Panc1 (cell line): ENCODE results near the gene AIMP2. TPM values are rescaled to one million over a fixed set of nuclear protein-coding genes. Genes with fewer than 3 reads are reported as not detected.
A peak's percentile ranks its signal among the peaks of the same experiment; 100 is the strongest.

Experiments used
- ATAC-seq: fragments of 200-7000 bp; cut with Tn5 transposase; 2 replicates; pipeline ENCODE4 v1.9.1; 2020; ENCODE audit warnings: mild to moderate bottlenecking, moderate library complexity
- BruUV-seq: library from RNA; stranded (reverse); fragments of 400-500 nt; replicated peaks from 2 replicates; lab custom pipeline; 2021; lab: Mats Ljungman, UMichigan
- CTCF ChIA-PET: fragments of 300-600 bp; sonication (Branson Sonifier 250); formaldehyde crosslinking; loops from one replicate; lab custom pipeline; 2022; ENCODE audit warnings: antibody characterized with exemption; lab: Charles Lee
- POLR2A ChIA-PET: fragments of 300-600 bp; sonication (Branson Sonifier 250); formaldehyde crosslinking; loops from one replicate; lab custom pipeline; 2022; ENCODE audit warnings: antibody characterized with exemption; lab: Charles Lee
- DNase-seq: peaks from one replicate; pipeline ENCODE4 v3.0.0-alpha.2; 2010; ENCODE audit warnings: low read depth, low spot score
- H3K27ac ChIP-seq: 2 replicates; pipeline ENCODE4 v1.5.1; 2011; ENCODE audit warnings: mild to moderate bottlenecking, low read length, inconsistent platforms
- H3K27me3 ChIP-seq: fragments of 200-500 bp; sonication (Bioruptor generic); 2 replicates; pipeline ENCODE4 v1.6.0; 2014; ENCODE audit warnings: low read length, inconsistent platforms; ENCODE audit not compliant: control insufficient read depth, insufficient read depth
- H3K36me3 ChIP-seq: fragments of 200-500 bp; sonication (Bioruptor generic); 2 replicates; pipeline ENCODE4 v1.5.1; 2014; ENCODE audit warnings: inconsistent platforms, mild to moderate bottlenecking, low read length, moderate library complexity; ENCODE audit not compliant: control insufficient read depth, insufficient read depth
- H3K4me1 ChIP-seq: 2 replicates; pipeline ENCODE4 v1.5.1; 2011; ENCODE audit warnings: inconsistent platforms, mild to moderate bottlenecking, low read length, moderate library complexity; ENCODE audit not compliant: control insufficient read depth, insufficient read depth
- H3K4me3 ChIP-seq, 2 experiments: 2 replicates each; pipeline ENCODE4 v1.5.1; 2011 to 2012; ENCODE audit warnings: low read depth in 2 of 2, low read length in 2 of 2, mild to moderate bottlenecking in 2 of 2, inconsistent platforms in 1 of 2, moderate library complexity in 1 of 2
- H3K9me3 ChIP-seq: fragments of 200-500 bp; sonication (Bioruptor generic); 2 replicates; pipeline ENCODE4 v1.5.1; 2014; ENCODE audit warnings: low read depth, mild to moderate bottlenecking, inconsistent platforms, low read length, moderate library complexity; ENCODE audit not compliant: control insufficient read depth, insufficient read depth
- CTCF ChIP-seq: fragments of 450-650 bp; IDR thresholded peaks from 2 replicates; pipeline ENCODE4 v1.5.1; 2017; ENCODE audit warnings: mild to moderate bottlenecking
- POLR2AphosphoS5 ChIP-seq: IDR thresholded peaks from 2 replicates; pipeline ENCODE4 v1.6.1; 2012; ENCODE audit warnings: mild to moderate bottlenecking, low read depth, low read length, moderate library complexity
- REST ChIP-seq, 2 experiments: IDR thresholded peaks; 2 replicates each; pipeline ENCODE4 v1.6.1; 2011 to 2012; ENCODE audit warnings: low read depth in 2 of 2, control low read depth in 1 of 2, low read length in 1 of 2, mild to moderate bottlenecking in 1 of 2, moderate library complexity in 1 of 2; ENCODE audit not compliant: insufficient read depth in 1 of 2
- SIN3A ChIP-seq: IDR thresholded peaks from 2 replicates; pipeline ENCODE4 v1.6.1; 2012; ENCODE audit warnings: low read depth, mild to moderate bottlenecking, low read length, moderate library complexity, borderline replicate concordance; ENCODE audit not compliant: insufficient read depth
- TCF7L2 ChIP-seq: IDR thresholded peaks from 2 replicates; pipeline ENCODE4 v1.6.1; 2011; ENCODE audit warnings: mild to moderate bottlenecking, low read depth, low read length, inconsistent platforms
- in situ Hi-C: cut with HindIII; loops from 2 replicates; pipeline ENCODE4 v1.10.0; 2016; ENCODE audit warnings: low sequenced_read_pairs, low pct_unique_long_range_greater_than_20kb
- intact Hi-C: fragments of 100-400 bp; cut with micrococcal nuclease; formaldehyde crosslinking; loops from one replicate; pipeline ENCODE4 v1.10.0; 2022; ENCODE audit not compliant: unreplicated experiment
- total RNA-seq: library from RNA; stranded (reverse); gene quantifications from one replicate; pipeline ENCODE4 v1.2.1, GENCODE V29; 2021; ENCODE audit not compliant: unreplicated experiment

The AIMP2 gene
- total RNA-seq, 1 experiment from 2014 or later, result 126 TPM

- ATAC-seq (no peak), DNase-seq (no peak)
- Histone ChIP-seq H3K4me3 (no peak overlapping the region), H3K27me3 (no peaks in the 10 kb centered on the region), H3K27ac (0 out of 2 replicates have a peak overlapping the region, but pooled peaks have one; percentile 7), H3K4me1 (peaks cover 29% of the 10 kb centered on the region; the same call in 1 of the 2 replicates), H3K9me3 (no peaks in the 10 kb centered on the region), H3K36me3 (peaks cover 12% of the 10 kb centered on the region)
- in situ Hi-C loops (no loop called here), intact Hi-C loops (no loop called here)
- TSS peak; percentile 73 for BruUV-seq
- TF ChIP-seq TCF7L2, result no peak
- TF ChIP-seq REST (IDR thresholded peaks at IDR 0.05; ENCODE audit: insufficient read depth in 1 of 2, low read depth in 2 of 2, low read length in 1 of 2), result no peak
- TF ChIP-seq CTCF, result no peak
- TF ChIP-seq SIN3A, result no peak
- ChIA-PET POLR2A (no interaction called here), CTCF (no interaction called here)
Measured at GRCh38 chr7:6011541-6011940, 2.5 kb downstream of the AIMP2 start.

GRCh38 chr7:6012355-6013104, 3.5 kb downstream of the AIMP2 start:
- H3K4me1 ChIP-seq, result peaks cover 27% of the 10 kb centered on the region; the same call in 1 of the 2 replicates
- intact Hi-C loops, result no loop called here
- ChIA-PET POLR2A (interaction anchor here (0.6 to 0.7 kb wide), 2 partner anchors 100 to 1358 kb away, joined by 4 to 6 read pairs; no protein-coding TSS in a partner anchor), CTCF (interaction anchor here (0.7 kb wide), 1 partner anchor 16 kb away, joined by 4 read pairs; no protein-coding TSS in a partner anchor)
- H3K27ac ChIP-seq, result peak overlapping the region; percentile 19; the same call in 1 of the 2 replicates
- no peak overlapping the region for H3K4me3 ChIP-seq
- H3K36me3 ChIP-seq, result peaks cover 12% of the 10 kb centered on the region
- DNase-seq (no peak), ATAC-seq (no peak)
- no peaks in the 10 kb centered on the region for H3K27me3 ChIP-seq
- H3K9me3 ChIP-seq, result no peaks in the 10 kb centered on the region
- in situ Hi-C loops, result no loop called here
- no TSS peak for BruUV-seq
- TF ChIP-seq SIN3A (no peak), REST (IDR thresholded peaks at IDR 0.05; ENCODE audit: insufficient read depth in 1 of 2, low read depth in 2 of 2, low read length in 1 of 2) (no peak), CTCF (no peak), POLR2AphosphoS5 (no peak), TCF7L2 (no peak)
